Measurements from ENCODE around the gene GATA2.

DNA sequence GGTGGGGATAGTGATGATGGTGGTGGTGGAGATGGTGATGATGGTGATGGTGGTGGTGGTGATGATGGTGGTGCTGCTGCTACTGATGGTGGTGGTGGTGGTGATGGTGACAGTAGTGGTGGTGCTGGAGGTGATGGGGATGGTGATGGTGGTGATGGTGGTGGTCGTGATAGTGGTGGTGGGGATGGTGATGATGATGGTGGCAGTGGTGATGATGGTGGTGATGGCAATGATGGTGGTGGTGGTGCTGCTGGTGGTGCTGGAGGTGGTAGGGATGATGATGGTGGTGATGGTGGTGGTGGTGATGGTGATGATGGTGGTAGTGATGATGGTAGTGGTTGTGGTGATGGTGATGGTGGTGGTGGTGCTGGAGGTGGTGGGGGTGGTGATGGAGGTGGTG is 47.6 kb downstream of the GATA2 start:
- TF ChIP-seq CTCF (IDR thresholded peaks at IDR 0.05) (no peak), EZH2 (IDR thresholded peaks at IDR 0.05; ENCODE audit: borderline replicate concordance, insufficient read depth, low read depth, low read length, poor library complexity, severe bottlenecking) (no peak)

Data from B cell (primary cell).